Mammary epithelial cell (primary cell): ENCODE measurements around the gene SIM1.

Experiments
- EZH2 ChIP-seq: IDR thresholded peaks from 2 replicates; pipeline ENCODE4 v1.6.1; 2012; ENCODE audit warnings: low read length, inconsistent platforms, borderline replicate concordance
- TF ChIP-seq, protein P1 (sequence below), 2 donors: IDR thresholded peaks in 1 of 2; conservative IDR thresholded peaks in 1 of 2; 2 replicates each; pipeline ENCODE4 v1.5.1; 2011 to 2012; ENCODE audit warnings: inconsistent platforms in 2 of 2, low read length in 2 of 2, mild to moderate bottlenecking in 2 of 2, control low read depth in 1 of 2, low read depth in 1 of 2; ENCODE audit not compliant: insufficient read depth in 1 of 2; ENCODE audit errors: extremely low read depth in 1 of 2

DNA sequence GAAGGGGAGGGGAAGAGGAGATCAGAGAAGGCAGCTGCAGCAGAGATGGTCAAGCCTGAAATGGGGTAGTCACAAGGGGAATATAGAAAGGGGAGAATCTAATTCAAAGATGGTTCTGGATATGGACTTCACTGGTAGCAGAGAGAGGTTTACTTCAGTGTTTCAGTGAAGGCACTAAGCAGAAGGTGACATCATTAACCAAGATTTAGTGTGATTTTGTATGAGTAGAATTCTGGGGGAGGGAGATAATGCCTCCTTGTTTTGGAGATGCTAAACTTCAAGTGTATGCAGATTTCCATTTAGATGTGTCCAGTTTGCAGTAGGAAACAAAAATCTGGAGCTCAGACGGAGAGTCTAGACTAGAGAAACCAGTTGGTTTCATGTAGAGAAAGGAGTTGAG, 13.1 kb downstream of the SIM1 start:
- TF ChIP-seq EZH2: no peak
- TF ChIP-seq, protein P1, sequence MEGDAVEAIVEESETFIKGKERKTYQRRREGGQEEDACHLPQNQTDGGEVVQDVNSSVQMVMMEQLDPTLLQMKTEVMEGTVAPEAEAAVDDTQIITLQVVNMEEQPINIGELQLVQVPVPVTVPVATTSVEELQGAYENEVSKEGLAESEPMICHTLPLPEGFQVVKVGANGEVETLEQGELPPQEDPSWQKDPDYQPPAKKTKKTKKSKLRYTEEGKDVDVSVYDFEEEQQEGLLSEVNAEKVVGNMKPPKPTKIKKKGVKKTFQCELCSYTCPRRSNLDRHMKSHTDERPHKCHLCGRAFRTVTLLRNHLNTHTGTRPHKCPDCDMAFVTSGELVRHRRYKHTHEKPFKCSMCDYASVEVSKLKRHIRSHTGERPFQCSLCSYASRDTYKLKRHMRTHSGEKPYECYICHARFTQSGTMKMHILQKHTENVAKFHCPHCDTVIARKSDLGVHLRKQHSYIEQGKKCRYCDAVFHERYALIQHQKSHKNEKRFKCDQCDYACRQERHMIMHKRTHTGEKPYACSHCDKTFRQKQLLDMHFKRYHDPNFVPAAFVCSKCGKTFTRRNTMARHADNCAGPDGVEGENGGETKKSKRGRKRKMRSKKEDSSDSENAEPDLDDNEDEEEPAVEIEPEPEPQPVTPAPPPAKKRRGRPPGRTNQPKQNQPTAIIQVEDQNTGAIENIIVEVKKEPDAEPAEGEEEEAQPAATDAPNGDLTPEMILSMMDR (conservative IDR thresholded peaks at IDR 0.05 in 1 of 2, IDR thresholded peaks at IDR 0.05 in 1 of 2; ENCODE audit: extremely low read depth in 1 of 2, insufficient read depth in 1 of 2, low read depth in 1 of 2, low read length in 2 of 2): no peak
